Gastrocnemius medialis (tissue), 4 donors: ENCODE results near the gene BATF2. TPM values are rescaled to one million over a fixed set of nuclear protein-coding genes. Genes with fewer than 3 reads are reported as not detected.

Source experiments
- ATAC-seq, 2 donors: fragments of 150-250 bp; one replicate each; pipeline ENCODE4 v1.9.1; 2016
- DNase-seq, 2 donors: peaks; one replicate each; pipeline ENCODE4 v3.0.0-alpha.2; 2019
- H3K27ac ChIP-seq, 4 donors: fragments of 200-600 bp; sonication (generic); 1 replicate in 1 of 4; 2 replicates in 3 of 4; pipeline ENCODE4 v1.5.1; 2016 to 2018; ENCODE audit warnings: mild to moderate bottlenecking in 2 of 4, moderate library complexity in 1 of 4
- H3K27me3 ChIP-seq, 3 donors: fragments of 200-600 bp; sonication (generic) in 2 of 3; 1 replicate in 1 of 3; 2 replicates in 2 of 3; pipeline versions ENCODE4 v1.5.1 to v1.6.0; 2016 to 2019; ENCODE audit warnings: mild to moderate bottlenecking in 1 of 3, moderate library complexity in 1 of 3
- H3K36me3 ChIP-seq, 2 donors: fragments of 200-600 bp; sonication (generic) in 1 of 2; one replicate each; pipeline ENCODE4 v1.5.1; 2017 to 2018
- H3K4me1 ChIP-seq, 2 donors: fragments of 200-600 bp; sonication (generic) in 1 of 2; one replicate each; pipeline ENCODE4 v1.5.1; 2016 to 2017; ENCODE audit warnings: mild to moderate bottlenecking in 2 of 2
- H3K4me3 ChIP-seq, 4 donors: fragments of 200-600 bp; sonication (generic) in 3 of 4; 1 replicate in 1 of 4; 2 replicates in 3 of 4; pipeline ENCODE4 v1.5.1; 2016 to 2019; ENCODE audit warnings: mild to moderate bottlenecking in 2 of 4
- H3K9me3 ChIP-seq, 3 donors: fragments of 200-600 bp; sonication (generic) in 2 of 3; 1 replicate in 1 of 3; 2 replicates in 2 of 3; pipeline ENCODE4 v1.5.1; 2016 to 2019
- CTCF ChIP-seq, 5 experiments: fragments of 450-650 bp in 3 of 5; fragments of 200-600 bp in 2 of 5; sonication (generic) in 2 of 5; IDR thresholded peaks in 4 of 5; conservative IDR thresholded peaks in 1 of 5; 1 replicate in 4 of 5; 2 replicates in 1 of 5; pipeline ENCODE4 v1.5.1; 2016 to 2019; ENCODE audit warnings: antibody characterized with exemption in 5 of 5, mild to moderate bottlenecking in 3 of 5, moderate library complexity in 3 of 5
- POLR2A ChIP-seq, 2 donors: fragments of 450-650 bp; IDR thresholded peaks; one replicate each; pipeline ENCODE4 v1.6.1; 2017; ENCODE audit warnings: antibody characterized with exemption in 2 of 2, mild to moderate bottlenecking in 2 of 2, moderate library complexity in 2 of 2
- in situ Hi-C, 4 donors: fragments of 200-750 bp; cut with MboI; loops; one replicate each; pipeline versions ENCODE4 v1.15.0 to v1.8.0; 2017; ENCODE audit warnings: low sequenced_read_pairs in 4 of 4
- intact Hi-C: fragments of 100-400 bp; cut with DNase I; formaldehyde crosslinking; loops from one replicate; pipeline ENCODE4 v1.15.1; 2023; ENCODE audit warnings: low total_unique reads
- total RNA-seq, 4 donors: library from RNA; depleted of rRNA; stranded (reverse); fragments of >200 nt; gene quantifications; one replicate each; pipeline versions ENCODE4 v1.1.0 to v1.2.3, GENCODE V29; 2016

BATF2 gene
- total RNA-seq = 1 to 10 TPM in 3 of 4 donors, under 1 TPM in 1; 0.97 to 3.3 (median 2.3) TPM

GRCh38 chr11:64996710-64997380 is at the start of gene BATF2:
BATF2 (minus strand) TSS chr11:64996971; CDS start chr11:64996914, 57 bp downstream.
- peaks cover 9 to 18% of the 10 kb centered on the region in 2 donors for H3K4me1 ChIP-seq
- peak within 1 kb of the TSS; percentile 61 to 86 (median 72) for H3K27ac ChIP-seq
- peak within 1 kb of the TSS; percentile 40 to 83 (median 58) for H3K4me3 ChIP-seq
- H3K36me3 ChIP-seq = no peaks in the 10 kb centered on the region
- H3K27me3 ChIP-seq = no peaks in the 10 kb centered on the region
- H3K9me3 ChIP-seq = no peaks in the 10 kb centered on the region
- ATAC-seq = peak; percentile 93 to 99
- in situ Hi-C loops = no loop called here
- intact Hi-C loops = loop anchor here (2.0 to 5.0 kb wide), 4 partner anchors 72 to 190 kb away; partner anchors contain the start of genes ATG2A and PPP2R5B
- TF ChIP-seq CTCF (IDR thresholded peaks at IDR 0.05 in 4 of 5, conservative IDR thresholded peaks at IDR 0.05 in 1 of 5) (peak; percentile 15 to 60 (median 39)), POLR2A (IDR thresholded peaks at IDR 0.05) (peak; percentile 36 to 56)
- DNase-seq = peak; percentile 55 to 88

GRCh38 chr11:65045728-65046127 is 49.0 kb upstream of the BATF2 start:
- no peak for TF ChIP-seq POLR2A (IDR thresholded peaks at IDR 0.05)
- H3K27ac ChIP-seq = no peak overlapping the region
- intact Hi-C loops (no loop called here), in situ Hi-C loops (no loop called here)
- no peaks in the 10 kb centered on the region for H3K27me3 ChIP-seq
- ATAC-seq (no peak), DNase-seq (no peak)
- H3K4me3 ChIP-seq = no peak overlapping the region
- peaks cover 8 to 15% of the 10 kb centered on the region in 2 donors for H3K4me1 ChIP-seq
- H3K36me3 ChIP-seq = peaks cover 0 to 10% of the 10 kb centered on the region in 2 donors
- H3K9me3 ChIP-seq = no peaks in the 10 kb centered on the region

- no peak for TF ChIP-seq CTCF (IDR thresholded peaks at IDR 0.05 in 4 of 5, conservative IDR thresholded peaks at IDR 0.05 in 1 of 5)
- no peak for TF ChIP-seq POLR2A (IDR thresholded peaks at IDR 0.05)
- Histone ChIP-seq H3K27ac (no peak overlapping the region), H3K36me3 (peaks cover 0 to 10% of the 10 kb centered on the region in 2 donors), H3K9me3 (no peaks in the 10 kb centered on the region), H3K27me3 (no peaks in the 10 kb centered on the region), H3K4me1 (peaks cover 14 to 18% of the 10 kb centered on the region in 2 donors), H3K4me3 (no peak overlapping the region)
- no peak for ATAC-seq
- intact Hi-C loops = no loop called here
- DNase-seq = no peak
- in situ Hi-C loops = no loop called here
These were observed 48.3 kb upstream of the BATF2 start for GRCh38 chr11:65045061-65045460.

GRCh38 chr11:65043881-65044501 is 47.2 kb upstream of the BATF2 start:
- H3K4me1 ChIP-seq = peaks cover 14 to 21% of the 10 kb centered on the region in 2 donors
- H3K4me3 ChIP-seq = no peak overlapping the region

More at GRCh38 chr11:65043881-65044501, 47.2 kb upstream of the BATF2 start:
- in situ Hi-C loops = no loop called here
- ATAC-seq (no peak), DNase-seq (peak; percentile 9 to 36)
- H3K9me3 ChIP-seq = no peaks in the 10 kb centered on the region
- TF ChIP-seq CTCF (IDR thresholded peaks at IDR 0.05 in 4 of 5, conservative IDR thresholded peaks at IDR 0.05 in 1 of 5) = no peak
- TF ChIP-seq POLR2A (IDR thresholded peaks at IDR 0.05) = no peak
- no peak overlapping the region for H3K27ac ChIP-seq
- H3K27me3 ChIP-seq = no peaks in the 10 kb centered on the region
- intact Hi-C loops = loop anchor here (5.0 kb wide), 1 partner anchor 38 kb away; the partner anchor contains the start of genes CDCA5 and ZFPL1
- H3K36me3 ChIP-seq = peaks cover 0 to 10% of the 10 kb centered on the region in 2 donors
